ENCODE results near the gene AP2S1.

DNA sequence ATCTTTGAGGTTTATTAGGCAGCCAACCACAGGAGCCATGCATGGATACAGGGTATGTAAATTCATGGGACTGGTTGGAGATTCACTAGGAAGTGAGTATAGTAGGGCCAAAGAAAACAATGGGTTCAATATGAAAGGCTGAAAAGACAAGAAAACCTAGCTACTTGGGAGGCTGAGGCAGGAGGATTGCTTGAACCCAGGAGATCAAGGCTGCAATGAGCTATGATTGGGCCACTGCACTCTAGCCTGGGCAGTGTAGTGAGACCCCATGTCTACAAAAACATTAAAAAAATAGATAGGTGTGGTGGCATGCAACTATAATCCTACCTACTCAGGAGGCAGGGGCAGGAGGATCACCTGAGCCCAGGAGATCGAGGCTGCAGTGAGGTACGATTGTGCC is 51.9 kb downstream of the AP2S1 start:
- TF ChIP-seq GATA2 (IDR thresholded peaks at IDR 0.05; ENCODE audit: insufficient read depth, insufficient read length, low read depth, low read length) (no peak), POLR2A (IDR thresholded peaks at IDR 0.05; ENCODE audit: low read depth, low read length) (no peak), POLR2AphosphoS5 (IDR thresholded peaks at IDR 0.05; ENCODE audit: insufficient read depth, low read depth, low read length) (no peak), FOS (IDR thresholded peaks at IDR 0.05; ENCODE audit: borderline replicate concordance, insufficient read depth, low read length) (no peak), EZH2 (IDR thresholded peaks at IDR 0.05; ENCODE audit: borderline replicate concordance, low read depth, low read length, severe bottlenecking) (no peak), MYC (IDR thresholded peaks at IDR 0.05; ENCODE audit: low read depth, low read length) (no peak)
- TF ChIP-seq, protein P1, sequence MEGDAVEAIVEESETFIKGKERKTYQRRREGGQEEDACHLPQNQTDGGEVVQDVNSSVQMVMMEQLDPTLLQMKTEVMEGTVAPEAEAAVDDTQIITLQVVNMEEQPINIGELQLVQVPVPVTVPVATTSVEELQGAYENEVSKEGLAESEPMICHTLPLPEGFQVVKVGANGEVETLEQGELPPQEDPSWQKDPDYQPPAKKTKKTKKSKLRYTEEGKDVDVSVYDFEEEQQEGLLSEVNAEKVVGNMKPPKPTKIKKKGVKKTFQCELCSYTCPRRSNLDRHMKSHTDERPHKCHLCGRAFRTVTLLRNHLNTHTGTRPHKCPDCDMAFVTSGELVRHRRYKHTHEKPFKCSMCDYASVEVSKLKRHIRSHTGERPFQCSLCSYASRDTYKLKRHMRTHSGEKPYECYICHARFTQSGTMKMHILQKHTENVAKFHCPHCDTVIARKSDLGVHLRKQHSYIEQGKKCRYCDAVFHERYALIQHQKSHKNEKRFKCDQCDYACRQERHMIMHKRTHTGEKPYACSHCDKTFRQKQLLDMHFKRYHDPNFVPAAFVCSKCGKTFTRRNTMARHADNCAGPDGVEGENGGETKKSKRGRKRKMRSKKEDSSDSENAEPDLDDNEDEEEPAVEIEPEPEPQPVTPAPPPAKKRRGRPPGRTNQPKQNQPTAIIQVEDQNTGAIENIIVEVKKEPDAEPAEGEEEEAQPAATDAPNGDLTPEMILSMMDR (IDR thresholded peaks at IDR 0.05; ENCODE audit: extremely low read depth in 1 of 2, insufficient read depth in 1 of 2, low read depth in 1 of 2, low read length in 2 of 2), result no peak
- TF ChIP-seq, protein P2, sequence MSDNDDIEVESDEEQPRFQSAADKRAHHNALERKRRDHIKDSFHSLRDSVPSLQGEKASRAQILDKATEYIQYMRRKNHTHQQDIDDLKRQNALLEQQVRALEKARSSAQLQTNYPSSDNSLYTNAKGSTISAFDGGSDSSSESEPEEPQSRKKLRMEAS (IDR thresholded peaks at IDR 0.05; ENCODE audit: insufficient read depth, insufficient read length), result no peak

All from endothelial cell of umbilical vein (primary cell).